Lung (tissue), 12 donors: ENCODE measurements around the gene PFDN2. TPM values are rescaled to one million over a fixed set of nuclear protein-coding genes. Genes with fewer than 3 reads are reported as not detected.

Experiments used
- ATAC-seq: fragments of 200-7000 bp; cut with Tn5 transposase; one replicate; pipeline ENCODE4 v1.9.1; 2020; ENCODE audit warnings: moderate number of reproducible peaks; ENCODE audit not compliant: insufficient read depth, low FRiP score
- DNase-seq, 3 donors: peaks; one replicate each; pipeline ENCODE4 v3.0.0-alpha.2; 2013 to 2017
- H3K27ac ChIP-seq, 2 donors: one replicate each; pipeline ENCODE4 v1.5.1; 2013; ENCODE audit warnings: mild to moderate bottlenecking in 2 of 2, moderate library complexity in 2 of 2, control low read depth in 1 of 2, inconsistent platforms in 1 of 2, low read depth in 1 of 2, low read length in 1 of 2
- H3K27me3 ChIP-seq, 3 donors: one replicate each; pipeline ENCODE4 v1.5.1; 2013; ENCODE audit warnings: low read length in 2 of 3; ENCODE audit not compliant: control insufficient read depth in 3 of 3, insufficient read depth in 3 of 3
- H3K36me3 ChIP-seq, 4 donors: one replicate each; pipeline ENCODE4 v1.5.1; 2013; ENCODE audit warnings: low read length in 4 of 4, mild to moderate bottlenecking in 1 of 4, moderate library complexity in 1 of 4; ENCODE audit not compliant: control insufficient read depth in 4 of 4, insufficient read depth in 4 of 4
- H3K4me1 ChIP-seq, 5 donors: one replicate each; pipeline ENCODE4 v1.5.1; 2013; ENCODE audit warnings: low read length in 5 of 5, mild to moderate bottlenecking in 2 of 5, moderate library complexity in 1 of 5; ENCODE audit not compliant: control insufficient read depth in 5 of 5, insufficient read depth in 5 of 5
- H3K4me3 ChIP-seq: one replicate; pipeline ENCODE4 v1.5.1; 2013; ENCODE audit warnings: mild to moderate bottlenecking, control low read depth, moderate library complexity
- H3K9ac ChIP-seq, 2 donors: one replicate each; pipeline ENCODE4 v1.5.1; 2013; ENCODE audit warnings: low read length in 2 of 2, control low read depth in 1 of 2; ENCODE audit not compliant: insufficient read depth in 1 of 2
- H3K9me3 ChIP-seq, 4 donors: one replicate each; pipeline ENCODE4 v1.5.1; 2013; ENCODE audit warnings: low read length in 3 of 4, mild to moderate bottlenecking in 1 of 4, moderate library complexity in 1 of 4; ENCODE audit not compliant: control insufficient read depth in 4 of 4, insufficient read depth in 3 of 4
- CTCF ChIP-seq: IDR thresholded peaks from 2 replicates; pipeline ENCODE4 v1.5.1; 2012; ENCODE audit warnings: mild to moderate bottlenecking; ENCODE audit errors: control extremely low read depth, extremely low read depth
- WGBS, 2 donors: extraction: QIAGEN DNeasy Blood & Tissue Kit; methylation state at CpG; one replicate each; pipeline ENCODE4 v1.1.7; 2013; 5-methylcytosine and 5-hydroxymethylcytosine counted together
- polyA plus RNA-seq, 2 donors: library from polyadenylated mRNA; stranded (reverse); fragments of 200-250 nt; gene quantifications; one replicate each; pipeline ENCODE4 v1.2.1, GENCODE V29; 2013
- total RNA-seq, 2 donors: library from RNA; depleted of rRNA in 1 of 2; stranded (reverse); fragments of >200 nt in 1 of 2; gene quantifications; one replicate each; pipeline ENCODE4 v1.2.1, GENCODE V29; 2014 to 2021
- donor health status: control.
- donor health status: control.
- donor health status: Bipolar disorder and iron deficiency.
- donor health status: healthy.
- donor health status: DM: yes; HTN: yes; CAD: no.

The PFDN2 gene
- total and polyA plus RNA-seq, 4 donors: 21.5 to 324 (median 93.5) TPM

GRCh38 chr1:161070761-161071160 lies 47.1 kb downstream of the PFDN2 start:
- Histone ChIP-seq H3K4me1 (peaks cover 0 to 2% (median 0%) of the 10 kb centered on the region in 5 donors), H3K27ac (no peak overlapping the region), H3K9me3 (no peaks in the 10 kb centered on the region), H3K4me3 (no peak overlapping the region), H3K9ac (no peak overlapping the region), H3K36me3 (no peaks in the 10 kb centered on the region), H3K27me3 (no peaks in the 10 kb centered on the region)
- 92 to 93% methylated on average over 4 of the region's 4 CpGs for WGBS, 2 donors
- no peak for DNase-seq
- ATAC-seq: no peak
- TF ChIP-seq CTCF: no peak

- H3K4me1 ChIP-seq: peaks cover 0 to 2% (median 0%) of the 10 kb centered on the region in 5 donors
Observed at GRCh38 chr1:161069731-161070270, 48.0 kb downstream of the PFDN2 start, which contains the start of gene ARHGAP30. Gene ARHGAP30 (minus strand): TSS chr1:161069891. CDS start chr1:161069624, 267 bp downstream.

GRCh38 chr1:161069241-161069640 lies 48.6 kb downstream of the PFDN2 start:
- H3K27ac ChIP-seq: peak overlapping the region in 1 of 2 donors; percentile 89
- no peak overlapping the region for H3K9ac ChIP-seq
- H3K4me3 ChIP-seq: peak overlapping the region; percentile 37
- H3K4me1 ChIP-seq: peaks cover 0 to 2% (median 0%) of the 10 kb centered on the region in 5 donors
- TF ChIP-seq CTCF: no peak
- no peak for DNase-seq
- no peaks in the 10 kb centered on the region for H3K9me3 ChIP-seq
- H3K27me3 ChIP-seq: peaks cover 0 to 3% (median 0%) of the 10 kb centered on the region in 3 donors
- no peaks in the 10 kb centered on the region for H3K36me3 ChIP-seq
- no peak for ATAC-seq
- 28 to 58% methylated on average over 9 of the region's 9 CpGs for WGBS, 2 donors

More at GRCh38 chr1:161069731-161070270, 48.0 kb downstream of the PFDN2 start, which contains the start of gene ARHGAP30:
- Histone ChIP-seq H3K27me3 (no peaks in the 10 kb centered on the region), H3K9me3 (no peaks in the 10 kb centered on the region), H3K27ac (peak within 1 kb of the TSS in 1 of 2 donors; percentile 89), H3K4me3 (peak within 1 kb of the TSS; percentile 37), H3K36me3 (no peaks in the 10 kb centered on the region), H3K9ac (no peak within 1 kb of the TSS)
- ATAC-seq (peak; percentile 65), DNase-seq (peak in 1 of 3 donors; percentile 19)
- 34 to 62% methylated on average over 9 of the region's 9 CpGs for WGBS, 2 donors
- TF ChIP-seq CTCF: no peak
